Stimulated activated CD4-positive, alpha-beta T cell treated with anti-CD3 and anti-CD28 coated beads, Interleukin-4, amount 100 ng/mL, for 48 hours (primary cell): ENCODE measurements around the gene OPRL1.
"Not testable (repeated sequence)": the region's sequence is repeated elsewhere in the genome, so short reads cannot be mapped to it uniquely, and the experiment has no call there.

Experiments
- DNase-seq, 2 donors: peaks; one replicate each; pipeline ENCODE4 v3.0.0-alpha.2; 2020; ENCODE audit warnings: low read depth in 2 of 2

Gene OPRL1

GRCh38 chr20:64083804-64084684 is 4.2 kb downstream of the OPRL1 start, which contains the start of gene LKAAEAR1:
Gene LKAAEAR1, minus strand, starts transcription at chr20:64084398. Its CDS starts 179 bp downstream, at chr20:64084219.
- DNase-seq = no peak

GRCh38 chr20:64084685-64085152 is 4.8 kb downstream of the OPRL1 start:
- no peak for DNase-seq

GRCh38 chr20:64086801-64087200 is 6.9 kb downstream of the OPRL1 start:
- no peak for DNase-seq

GRCh38 chr20:64087226-64087825 is 7.4 kb downstream of the OPRL1 start:
- not testable (repeated sequence) for DNase-seq

- DNase-seq = not testable (repeated sequence)
Measured at GRCh38 chr20:64088586-64088985, 8.7 kb downstream of the OPRL1 start.

GRCh38 chr20:64090165-64090564 is 10.3 kb downstream of the OPRL1 start:
- no peak for DNase-seq

- DNase-seq = no peak
Measured at GRCh38 chr20:64091340-64091739, 11.5 kb downstream of the OPRL1 start.

GRCh38 chr20:64091770-64092169 is 11.9 kb downstream of the OPRL1 start:
- DNase-seq = no peak

- no peak for DNase-seq
Measured at GRCh38 chr20:64092258-64093012, 12.6 kb downstream of the OPRL1 start.

- no peak for DNase-seq
Measured at GRCh38 chr20:64093013-64093503, 13.2 kb downstream of the OPRL1 start.

GRCh38 chr20:64095455-64095854 is 15.6 kb downstream of the OPRL1 start:
- DNase-seq = no peak

- DNase-seq = no peak
Measured at GRCh38 chr20:64095927-64096326, 16.0 kb downstream of the OPRL1 start.

GRCh38 chr20:64096535-64096934 is 16.7 kb downstream of the OPRL1 start:
- DNase-seq = no peak

GRCh38 chr20:64098471-64099013 is 18.7 kb downstream of the OPRL1 start:
- DNase-seq = no peak

- DNase-seq = no peak
Measured at GRCh38 chr20:64099086-64099786, 19.4 kb downstream of the OPRL1 start.

GRCh38 chr20:64099880-64100565 is 20.1 kb downstream of the OPRL1 start:
- no peak for DNase-seq

- no peak for DNase-seq
Measured at GRCh38 chr20:64100566-64100888, 20.6 kb downstream of the OPRL1 start.

GRCh38 chr20:64100946-64101688 is 21.2 kb downstream of the OPRL1 start:
- DNase-seq = no peak

- DNase-seq = peak; percentile 60 to 74
Measured at GRCh38 chr20:64101731-64102621, 22.1 kb downstream of the OPRL1 start.
